ENCODE data around the gene IGSF21. TPM values are rescaled to one million over a fixed set of nuclear protein-coding genes. Genes with fewer than 3 reads are reported as not detected.
A peak's percentile ranks its signal among the peaks of the same experiment; 100 is the strongest.

The IGSF21 gene
- total and polyA plus RNA-seq, 2 of the 8 experiments (the other 6 are each of a cell fraction or from before 2014, with no cell fraction given), result 22.5 to 28.5 TPM

DNA sequence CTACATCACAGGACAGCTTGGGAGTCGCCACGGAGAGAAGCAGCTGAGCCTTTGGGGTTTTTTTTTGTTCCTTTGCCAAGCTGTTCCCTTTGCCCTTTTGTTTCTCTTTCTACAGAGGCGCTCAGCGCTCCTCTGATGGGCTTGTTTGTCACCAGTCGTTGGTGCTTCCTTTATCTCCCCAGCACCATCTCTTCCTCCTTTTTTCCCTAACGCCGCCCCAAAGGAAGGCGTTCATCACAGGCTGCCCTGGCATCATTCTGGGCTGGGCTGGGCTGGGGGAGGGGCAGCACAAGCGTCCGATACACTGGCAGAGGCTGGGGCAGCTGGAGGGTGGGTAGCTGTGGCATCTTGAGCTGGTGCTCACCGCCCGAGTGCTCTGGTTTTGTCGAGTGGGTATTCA, 10.5 kb downstream of the IGSF21 start:
- Histone ChIP-seq H2AK5ac (ENCODE audit: low read depth, low read length) (no peak overlapping the region), H3K56ac (replicated peaks; ENCODE audit: insufficient read length, low read depth, low read length) (no peak overlapping the region), H3K79me2 (ENCODE audit: control insufficient read depth in 1 of 2, insufficient read depth in 2 of 2, low read length in 2 of 2) (0 out of 4 replicates have a peak, but pooled peaks cover 0 to 5% of the 10 kb centered on the region in 2 experiments), H4K91ac (replicated peaks; ENCODE audit: insufficient read length, low read length) (no peak overlapping the region), H3K4me1 (replicated peaks in 1 of 4; ENCODE audit: control insufficient read depth in 3 of 4, insufficient read depth in 4 of 4, low read length in 3 of 4) (peaks cover 0 to 6% (median 2%) of the 10 kb centered on the region in 4 experiments; a peak in 4 of 7 replicates), H3K23me2 (ENCODE audit: low read depth, low read length) (no peaks in the 10 kb centered on the region; the same call in 1 of the 2 replicates), H3K36me3 (ENCODE audit: control insufficient read depth in 2 of 4, insufficient read depth in 4 of 4, low read length in 3 of 4) (no peaks in the 10 kb centered on the region; a peak in 1 of 8 replicates), H3K27me3 (replicated peaks in 1 of 4; ENCODE audit: control insufficient read depth in 3 of 4, extremely low read depth in 1 of 4, insufficient read depth in 3 of 4, low read length in 3 of 4) (no peaks in the 10 kb centered on the region), H3K9ac (replicated peaks in 1 of 4; ENCODE audit: extremely low read depth in 1 of 4, low read depth in 3 of 4, low read length in 3 of 4) (no peak overlapping the region), H4K5ac (ENCODE audit: insufficient read length, low read depth, low read length) (no peak overlapping the region), H2BK15ac (ENCODE audit: low read length) (no peak overlapping the region), H4K20me1 (replicated peaks in 1 of 2; ENCODE audit: control insufficient read depth in 1 of 2, insufficient read depth in 2 of 2, low read length in 2 of 2) (no peaks in the 10 kb centered on the region), H2BK5ac (ENCODE audit: low read depth, low read length) (no peak overlapping the region), H3K23ac (ENCODE audit: insufficient read length) (no peak overlapping the region), H4K8ac (ENCODE audit: extremely low read depth, insufficient read depth, low read length) (no peak overlapping the region), H3K4me2 (ENCODE audit: insufficient read depth in 1 of 2, low read depth in 2 of 2, low read length in 2 of 2) (peak overlapping the region in 1 of 2 experiments; percentile 24; a peak in 1 of 4 replicates), H3K9me3 (ENCODE audit: insufficient read depth in 2 of 2, low read depth in 1 of 2, low read length in 1 of 2) (no peaks in the 10 kb centered on the region), H2BK120ac (replicated peaks; ENCODE audit: low read depth, low read length) (no peak overlapping the region), H2AFZ (ENCODE audit: low read length) (no peak overlapping the region), H3K4ac (replicated peaks; ENCODE audit: insufficient read length, low read depth, low read length) (no peak overlapping the region), H3K18ac (ENCODE audit: extremely low read depth, low read length) (no peak overlapping the region), H2BK12ac (ENCODE audit: low read depth, low read length) (0 out of 2 replicates have a peak overlapping the region, but pooled peaks have one; percentile 42), H3K27ac (ENCODE audit: low read depth, low read length) (no peak overlapping the region), H3K4me3 (ENCODE audit: extremely low read depth in 1 of 4, insufficient read depth in 2 of 4, low read depth in 3 of 4, low read length in 4 of 4) (no peak overlapping the region), H3K79me1 (ENCODE audit: low read depth, low read length) (peaks cover 12% of the 10 kb centered on the region; the same call in 1 of the 2 replicates), H2BK20ac (ENCODE audit: low read length) (no peak overlapping the region), H3K14ac (ENCODE audit: insufficient read length) (no peak overlapping the region)
- CTCF ChIA-PET (ENCODE audit: partially characterized antibody), result interaction anchor here (0.9 to 1.4 kb wide), 8 partner anchors 8 to 165 kb away, joined by 3 to 6 read pairs (median 4); no protein-coding TSS in a partner anchor
- FAIRE-seq, result no peak
- POLR2A ChIA-PET (ENCODE audit: partially characterized antibody), result interaction anchor here (1.0 kb wide), 1 partner anchor 20 kb away, joined by 3 read pairs; no protein-coding TSS in a partner anchor
- 81% methylated on average over 13 of the region's 13 CpGs; no CpG with 5 or more reads in 1 of the 2 experiments for WGBS, 2 experiments (ENCODE audit: extremely low coverage in 1 of 2, insufficient coverage in 1 of 2, insufficient read length in 1 of 2, insufficient replicate concordance in 2 of 2, low coverage in 1 of 2, low lambda C conversion rate in 2 of 2, missing lambda C conversion rate in 1 of 2)
- no peak for DNase-seq (ENCODE audit: low read depth in 1 of 2, low spot score in 2 of 2)
- TF ChIP-seq TEAD4 (IDR thresholded peaks at IDR 0.05; ENCODE audit: low read depth, low read length), result no peak
- TF ChIP-seq SIRT6 (IDR thresholded peaks at IDR 0.05; ENCODE audit: low read length), result no peak
- no peak for TF ChIP-seq RBBP5 (IDR thresholded peaks at IDR 0.05; ENCODE audit: borderline replicate concordance, low read depth, low read length)
- TF ChIP-seq, protein P1, sequence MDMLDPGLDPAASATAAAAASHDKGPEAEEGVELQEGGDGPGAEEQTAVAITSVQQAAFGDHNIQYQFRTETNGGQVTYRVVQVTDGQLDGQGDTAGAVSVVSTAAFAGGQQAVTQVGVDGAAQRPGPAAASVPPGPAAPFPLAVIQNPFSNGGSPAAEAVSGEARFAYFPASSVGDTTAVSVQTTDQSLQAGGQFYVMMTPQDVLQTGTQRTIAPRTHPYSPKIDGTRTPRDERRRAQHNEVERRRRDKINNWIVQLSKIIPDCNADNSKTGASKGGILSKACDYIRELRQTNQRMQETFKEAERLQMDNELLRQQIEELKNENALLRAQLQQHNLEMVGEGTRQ (IDR thresholded peaks at IDR 0.05; ENCODE audit: low read length), result no peak
- TF ChIP-seq NRF1 (IDR thresholded peaks at IDR 0.05; ENCODE audit: low read depth, low read length), result no peak
- TF ChIP-seq POLR2A (IDR thresholded peaks at IDR 0.05; ENCODE audit: control extremely low read depth in 1 of 2, low read depth in 2 of 2, low read length in 2 of 2), result no peak
- TF ChIP-seq MAX (IDR thresholded peaks at IDR 0.05), result no peak
- no peak for TF ChIP-seq SUZ12 (IDR thresholded peaks at IDR 0.05; ENCODE audit: low read length)
- no peak for TF ChIP-seq CHD2 (IDR thresholded peaks at IDR 0.05; ENCODE audit: low read length)
- TF ChIP-seq TCF12 (IDR thresholded peaks at IDR 0.05; ENCODE audit: low read depth, low read length), result no peak
- TF ChIP-seq CEBPB (IDR thresholded peaks at IDR 0.05; ENCODE audit: low read depth, low read length), result no peak
- no peak for TF ChIP-seq ASH2L (IDR thresholded peaks at IDR 0.05; ENCODE audit: low read length)
- no peak for TF ChIP-seq CBX5 (IDR thresholded peaks at IDR 0.05; ENCODE audit: low read depth, low read length)
